GM19395 (cell line): ENCODE data around the gene DENND1A.
"Not testable (repeated sequence)": the region's sequence is repeated elsewhere in the genome, so short reads cannot be mapped to it uniquely, and the experiment has no call there.

Experiments
- ATAC-seq: cut with Tn5 transposase; IDR thresholded peaks from one replicate; pipeline ENCODE4 v1.9.1; 2021; ENCODE audit warnings: mild to moderate bottlenecking, moderate library complexity; ENCODE audit not compliant: unreplicated experiment

DENND1A gene

DNA sequence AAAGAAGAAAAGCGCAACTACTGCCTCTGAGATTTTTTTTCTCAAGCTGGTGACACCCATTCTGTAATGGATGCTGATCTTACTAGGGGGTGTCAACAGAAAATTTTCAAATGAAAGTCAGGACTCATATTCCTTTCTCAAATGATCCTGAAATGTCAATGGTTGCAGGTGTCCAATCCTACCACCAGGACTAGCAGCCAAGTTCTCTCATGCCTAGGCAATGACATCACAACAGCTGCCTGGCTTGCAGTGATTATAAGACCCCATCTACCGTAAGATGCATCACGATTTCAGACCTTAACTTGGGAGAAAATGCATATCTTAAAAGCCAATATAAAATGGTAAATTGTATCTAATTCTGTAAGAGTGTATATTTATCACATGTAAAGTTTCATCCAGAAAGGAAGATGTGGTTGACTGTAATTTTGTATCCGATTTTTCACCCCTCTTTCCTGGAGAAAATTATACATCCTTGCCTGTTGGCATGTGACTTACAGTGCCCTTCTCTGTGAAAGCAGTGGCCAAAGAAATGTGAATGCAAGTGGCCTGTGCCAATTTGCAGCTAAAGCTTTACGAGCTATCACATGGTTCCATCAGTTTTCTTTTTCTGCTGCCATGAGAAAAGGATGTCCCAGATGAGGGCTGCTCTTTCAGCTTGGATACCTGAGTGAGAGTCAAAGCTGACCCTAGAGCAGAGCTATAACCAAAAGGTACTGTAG lies 104.4 kb downstream of the DENND1A start:
- no peak for ATAC-seq

DNA sequence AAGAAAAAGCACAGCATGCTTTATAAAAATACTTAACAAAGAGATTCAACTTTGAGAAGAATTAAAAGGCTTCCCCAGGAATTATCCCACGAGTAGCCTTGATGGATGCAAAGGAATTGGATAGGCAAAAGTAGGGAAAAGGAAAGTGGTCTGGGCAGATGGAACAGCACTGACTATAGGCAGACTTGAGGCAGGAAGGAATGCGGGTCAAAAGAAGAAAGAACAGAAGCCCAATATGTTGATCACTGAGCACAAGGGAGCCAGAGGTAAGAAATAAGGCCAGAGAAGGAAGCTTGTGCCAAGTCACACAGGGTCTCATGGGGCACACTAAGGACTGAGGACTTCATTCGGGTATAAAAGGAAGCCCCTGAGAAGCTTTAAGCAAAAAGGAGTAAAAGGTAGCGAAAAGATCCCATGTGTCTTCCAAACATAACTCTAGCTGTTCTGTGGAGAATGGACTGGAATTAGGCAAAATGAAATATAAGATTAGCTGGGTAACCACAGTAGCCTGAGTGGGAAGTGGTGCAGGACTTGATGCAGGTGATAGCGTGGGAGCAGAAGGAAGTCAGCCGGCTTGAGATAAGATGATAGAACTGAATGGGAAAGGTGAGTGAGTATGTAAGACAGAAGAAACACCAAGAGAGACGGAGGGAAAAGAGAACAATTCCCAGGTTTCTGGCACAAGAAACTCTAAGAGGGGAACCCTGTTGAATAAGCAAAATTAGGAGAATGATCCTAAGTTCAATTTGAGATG lies 106.6 kb downstream of the DENND1A start:
- no peak for ATAC-seq

DNA sequence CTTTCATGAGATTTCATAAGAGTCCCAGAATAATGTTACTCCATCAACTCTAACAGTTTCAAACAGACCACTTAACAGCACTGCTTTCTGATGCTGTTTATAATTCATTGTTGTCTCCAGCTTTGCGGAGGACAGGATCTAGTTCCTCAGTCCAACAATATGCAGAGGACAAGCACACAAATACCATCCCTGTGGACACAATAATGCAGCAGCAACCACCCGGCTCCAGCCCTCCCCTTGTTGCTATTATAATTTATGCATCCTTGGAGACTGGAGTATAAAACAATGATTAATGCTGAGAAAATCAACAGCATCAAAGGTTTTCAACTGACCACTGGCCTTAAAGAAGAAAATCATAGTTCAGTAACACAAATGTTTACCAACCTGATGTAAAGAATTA lies 108.3 kb downstream of the DENND1A start:
- ATAC-seq: no peak

DNA sequence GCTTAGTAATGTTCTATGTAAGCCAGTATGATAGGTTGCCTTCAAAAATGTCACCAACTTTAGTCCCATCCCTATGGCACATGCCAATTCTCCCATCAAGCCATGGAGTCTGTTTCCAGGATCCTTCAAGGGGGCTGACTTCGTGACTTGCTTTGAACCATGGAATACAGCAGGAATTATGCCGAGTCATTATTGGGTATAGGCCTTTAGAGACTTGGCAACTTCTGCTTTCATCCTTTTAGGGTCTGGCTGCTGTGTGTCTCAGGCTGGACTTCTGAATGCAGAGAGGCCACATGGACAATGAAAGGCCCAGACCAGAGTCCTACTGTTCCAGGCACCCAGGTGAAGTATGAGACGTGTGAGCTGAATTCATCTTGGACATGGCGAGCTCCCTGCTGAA lies 109.8 kb downstream of the DENND1A start:
- ATAC-seq: no peak

DNA sequence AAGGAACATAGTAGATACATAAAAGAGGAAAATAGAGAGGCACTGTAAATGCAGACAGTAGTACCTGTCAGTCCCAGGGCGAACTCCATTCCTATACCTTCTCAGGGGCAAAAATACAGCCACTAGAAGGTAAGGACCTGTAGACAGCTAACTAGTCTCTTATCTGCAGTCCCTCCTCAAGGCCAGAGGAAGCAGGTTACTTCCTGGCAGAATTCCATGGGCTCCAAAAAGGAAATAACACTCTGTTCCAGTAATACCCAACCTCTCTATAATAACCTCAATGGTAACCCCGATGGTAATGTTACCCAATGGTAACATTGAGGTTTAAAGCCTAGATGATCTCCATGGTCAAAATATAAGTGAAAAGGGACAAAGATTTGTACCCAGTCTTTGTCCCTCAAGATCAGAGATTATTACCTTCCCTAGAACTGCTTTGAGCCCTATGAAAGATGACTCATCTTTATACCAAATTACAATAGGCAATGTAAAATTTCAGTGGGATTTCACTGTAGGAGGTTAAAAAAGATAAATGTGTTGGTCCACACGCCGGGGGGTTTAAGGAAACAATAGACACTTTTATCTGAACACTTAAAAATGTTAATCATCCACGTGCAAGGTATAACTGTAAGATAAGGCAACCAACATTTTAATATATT lies 113.0 kb downstream of the DENND1A start:
- no peak for ATAC-seq

DNA sequence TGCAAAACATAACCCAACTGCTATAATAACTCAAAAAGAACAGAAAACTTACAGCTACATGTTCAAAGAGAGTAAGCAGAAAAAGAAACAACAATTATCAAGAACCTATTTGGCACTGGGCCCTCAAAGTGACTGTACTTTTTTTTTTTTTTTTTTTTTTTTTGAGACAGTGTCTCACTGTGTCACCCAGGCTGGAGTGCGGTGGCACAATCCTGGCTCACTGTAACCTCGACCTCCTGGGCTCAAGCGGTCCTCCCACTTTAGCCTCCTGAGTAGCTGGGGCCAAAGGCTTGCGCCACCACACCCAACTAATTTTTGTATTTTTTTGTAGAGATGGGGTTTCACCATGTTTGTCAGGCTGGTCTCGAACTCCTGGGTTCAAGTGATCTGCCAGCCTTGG lies 114.1 kb downstream of the DENND1A start:
- not testable (repeated sequence) for ATAC-seq

DNA sequence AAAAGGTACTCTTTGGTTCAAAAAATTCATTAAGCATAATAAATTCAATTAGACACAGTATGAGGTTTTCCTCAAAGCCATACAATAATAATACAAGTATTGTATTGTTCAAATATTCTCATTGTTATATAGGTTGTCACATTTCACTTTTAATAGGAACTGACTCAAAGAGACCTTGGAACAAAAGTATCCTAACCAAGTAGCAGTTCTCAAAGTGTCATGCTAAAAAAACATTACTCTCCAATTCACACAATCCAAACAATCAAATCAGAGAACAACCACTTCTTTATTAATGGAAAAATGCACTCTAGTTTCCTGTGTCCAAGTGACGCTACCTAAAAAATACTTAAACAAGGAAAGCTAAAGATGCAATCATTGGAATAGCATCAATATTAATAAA lies 115.4 kb downstream of the DENND1A start:
- no peak for ATAC-seq

DNA sequence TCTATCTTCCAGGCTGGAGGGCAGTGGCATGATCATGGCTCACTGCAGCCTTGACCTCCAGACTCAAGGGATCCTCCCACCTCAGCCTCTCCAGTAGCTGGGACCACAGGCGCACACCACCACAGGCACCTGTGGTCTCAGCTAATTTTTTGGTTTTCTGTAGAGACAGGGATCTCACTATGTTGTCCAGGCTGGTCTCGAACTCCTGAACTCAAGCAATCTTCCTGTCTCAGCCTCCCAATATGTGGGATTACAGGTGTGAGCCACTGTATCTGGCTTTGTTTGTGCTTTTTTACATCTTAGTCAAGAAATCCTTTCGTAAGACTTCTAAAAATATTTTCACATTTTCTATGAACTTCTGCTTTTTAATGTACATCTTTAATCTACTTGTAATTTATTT lies 116.9 kb downstream of the DENND1A start:
- ATAC-seq: no peak

DNA sequence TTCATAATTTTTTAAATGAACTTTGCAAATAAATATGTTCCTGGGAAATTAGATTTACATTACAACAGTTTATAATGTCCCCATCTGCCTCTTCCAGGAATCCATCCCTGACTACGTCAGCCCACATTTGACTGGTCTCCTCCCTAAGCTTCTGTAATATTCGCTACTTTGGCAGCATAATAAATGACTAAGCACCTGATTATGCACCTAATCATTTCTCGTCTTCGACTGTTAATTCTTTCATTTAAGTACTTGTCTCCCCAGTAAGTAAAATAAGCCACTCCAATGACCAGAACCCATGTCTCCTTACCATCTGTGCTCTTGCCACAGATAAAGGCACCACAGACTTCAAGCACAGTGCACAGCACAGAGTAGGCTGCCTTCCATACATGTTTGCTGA lies 122.7 kb downstream of the DENND1A start:
- ATAC-seq: no peak

DNA sequence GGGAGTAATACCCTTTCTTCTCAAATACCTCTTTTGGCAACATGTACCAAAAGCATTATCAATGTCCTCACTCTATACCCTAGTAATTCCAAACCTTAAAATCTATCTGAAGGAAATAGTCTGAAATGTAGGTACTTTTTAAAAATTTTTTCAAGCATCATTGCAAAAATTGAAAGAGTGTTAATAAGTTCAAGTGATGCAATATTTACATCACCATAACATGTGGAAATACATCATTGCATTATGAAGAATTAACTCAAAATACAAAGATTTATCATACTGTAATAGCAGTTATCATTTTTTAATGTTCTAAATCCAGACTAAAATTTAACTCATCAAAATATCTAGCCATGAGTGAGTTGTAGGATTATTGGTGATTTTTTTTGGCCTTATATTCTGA lies 123.1 kb downstream of the DENND1A start:
- ATAC-seq: no peak

DNA sequence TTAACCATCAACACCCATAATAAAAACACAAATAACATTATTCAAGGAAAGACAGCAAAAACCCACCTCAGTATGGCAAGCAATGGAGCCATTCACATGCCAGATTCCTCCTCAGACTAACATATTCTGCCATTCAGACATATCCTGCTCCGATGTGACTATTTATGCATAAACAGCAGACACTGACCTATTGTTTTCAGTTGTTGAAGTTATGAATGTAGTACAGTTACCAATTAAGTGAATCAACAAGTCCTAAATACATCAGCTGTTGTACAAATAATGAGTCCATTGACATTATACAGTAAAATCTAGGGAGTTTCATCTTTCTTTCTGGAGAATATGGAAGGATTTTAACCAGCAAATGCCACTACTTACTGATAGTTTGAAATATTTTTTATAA lies 131.7 kb downstream of the DENND1A start:
- ATAC-seq: no peak

DNA sequence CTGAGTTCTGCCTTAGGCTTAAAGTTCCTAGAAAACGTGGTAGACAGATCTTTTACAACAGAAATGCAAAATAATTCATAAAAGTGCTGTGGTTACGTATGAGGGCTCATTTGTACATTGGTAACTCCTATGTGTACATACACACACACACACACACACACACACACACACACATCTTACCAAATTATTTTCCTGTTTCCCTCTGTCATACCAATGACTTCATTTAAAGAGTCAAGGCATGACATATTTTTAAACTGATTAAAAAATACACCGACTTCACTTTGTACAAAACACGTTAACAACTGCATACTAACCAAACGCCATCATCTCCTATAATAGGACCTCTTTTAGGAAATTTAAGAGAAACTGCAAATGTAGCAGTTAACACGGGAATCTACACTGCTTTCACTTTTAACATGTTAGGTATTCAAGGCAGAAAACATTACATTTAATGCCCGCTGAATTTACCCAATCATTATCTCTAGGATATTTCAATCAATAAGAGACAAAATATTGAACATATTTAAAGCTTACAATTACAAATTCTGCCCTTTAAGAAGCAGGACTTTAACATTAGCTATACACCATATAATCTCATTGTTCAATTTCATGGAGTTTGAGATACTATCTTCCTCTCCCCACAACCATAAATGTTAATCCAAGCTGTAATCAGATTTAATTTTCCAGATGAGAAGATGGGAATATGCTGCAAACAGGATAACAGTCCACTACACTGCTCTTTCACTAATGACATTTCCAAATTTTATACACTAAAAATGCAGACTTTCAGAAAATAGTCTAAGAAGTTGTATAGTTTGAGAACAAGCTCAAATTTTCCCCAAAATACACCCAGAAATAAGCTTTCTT lies 133.1 kb downstream of the DENND1A start:
- ATAC-seq: no peak

DNA sequence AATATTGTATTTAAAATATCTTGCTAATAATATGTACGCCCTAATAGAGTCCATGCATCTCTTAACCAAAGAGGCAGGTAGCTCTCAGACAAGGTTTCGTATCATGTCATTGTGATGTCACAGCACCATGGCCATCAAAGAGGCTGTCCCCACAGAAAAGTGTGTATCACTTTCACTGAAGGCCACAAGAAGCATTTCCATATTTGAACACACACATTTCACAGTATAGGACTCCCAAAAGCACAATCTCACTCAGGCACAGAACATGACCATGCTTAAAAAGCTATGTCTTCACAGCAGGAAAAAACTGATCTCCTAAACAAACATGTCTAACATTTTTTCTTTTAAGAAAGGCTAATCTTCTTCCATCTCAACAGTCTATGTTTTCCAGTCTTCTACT lies 133.8 kb downstream of the DENND1A start:
- no peak for ATAC-seq

DNA sequence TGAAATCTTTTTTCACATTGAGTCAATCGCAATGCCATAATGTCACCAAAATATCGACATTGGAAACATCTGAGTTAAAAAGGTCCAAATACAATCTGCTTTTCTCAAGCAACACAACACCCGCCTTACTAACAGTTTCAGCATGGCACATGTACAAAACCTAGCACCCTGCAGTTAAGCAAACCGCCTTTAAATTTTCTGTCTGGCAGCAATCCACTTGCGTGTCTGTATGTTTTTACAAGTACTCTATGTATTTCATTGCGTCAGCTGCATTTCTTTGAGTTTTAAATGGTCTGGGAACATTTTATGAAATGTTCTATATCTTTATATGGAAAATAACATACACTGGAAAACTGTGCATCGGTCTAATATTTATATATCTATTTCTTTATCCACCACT lies 134.6 kb downstream of the DENND1A start:
- ATAC-seq: no peak

DNA sequence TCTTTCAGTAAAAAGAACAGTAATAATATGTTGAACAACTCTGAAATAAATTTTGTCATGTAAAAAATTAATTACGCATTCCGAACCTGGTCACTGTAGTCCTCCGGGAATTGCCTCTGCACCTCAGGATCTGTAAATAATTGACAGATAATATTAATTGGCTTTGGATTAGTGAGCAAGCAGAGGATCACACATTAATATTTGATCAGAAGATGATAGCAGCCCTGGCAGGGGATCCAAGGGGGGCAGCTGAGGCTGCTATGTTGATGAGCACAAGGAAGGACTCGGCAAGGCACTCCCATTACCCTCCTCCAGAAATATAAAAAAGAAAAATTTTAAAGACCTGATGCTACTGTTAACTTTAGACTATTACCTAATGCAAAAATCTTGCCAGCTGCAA lies 137.4 kb downstream of the DENND1A start:
- no peak for ATAC-seq

DNA sequence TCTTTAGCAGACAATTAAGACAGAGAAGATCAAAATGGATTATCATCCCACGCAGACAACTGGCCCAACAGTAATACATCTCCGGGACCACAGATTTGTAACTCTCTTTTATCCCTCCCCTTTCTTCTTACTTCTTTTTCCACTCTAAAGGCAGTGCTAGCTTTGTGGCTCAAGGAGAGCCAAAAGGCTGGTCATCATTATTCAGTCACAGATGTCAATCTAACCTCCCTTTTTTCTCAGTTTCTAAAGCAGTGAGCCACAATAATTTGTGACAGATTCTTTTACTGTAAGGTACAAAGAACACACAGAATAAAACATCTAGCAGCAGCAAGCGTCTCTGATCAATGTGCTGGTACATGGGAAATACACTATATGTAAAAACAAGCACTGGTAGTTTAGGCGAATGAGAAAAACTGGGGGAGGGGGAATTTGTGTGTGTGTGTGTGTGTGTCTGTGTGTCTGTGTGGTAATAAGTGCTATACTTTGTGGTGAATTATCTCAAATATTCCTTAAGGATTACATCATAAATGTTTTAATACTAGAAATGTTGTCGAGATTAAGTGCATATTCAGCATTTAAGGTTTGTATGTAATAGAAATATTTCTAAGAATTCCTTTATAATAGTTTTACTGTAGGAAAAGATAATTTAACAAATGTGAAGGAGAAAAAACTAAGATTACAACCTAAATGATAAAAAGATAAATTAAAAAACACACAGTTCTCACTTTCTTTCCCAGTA lies 140.2 kb downstream of the DENND1A start:
- no peak for ATAC-seq

DNA sequence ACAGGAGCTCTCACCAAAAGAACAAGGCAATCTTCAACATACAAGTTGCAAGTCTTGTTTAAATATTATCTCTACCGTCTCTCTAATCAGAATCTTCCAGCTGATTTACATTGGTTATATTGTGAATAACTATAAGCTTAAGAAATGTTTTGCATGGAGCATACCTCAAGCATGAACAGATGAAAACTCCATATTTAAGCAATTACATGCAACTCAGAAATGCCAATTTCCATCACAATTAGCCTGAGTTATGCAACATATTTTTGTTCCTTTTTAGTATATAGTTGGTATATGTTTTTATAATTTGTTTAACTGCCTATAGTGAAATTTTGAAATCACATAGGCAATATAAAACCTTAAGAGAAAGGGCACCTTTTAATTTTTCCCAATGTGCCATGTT lies 142.5 kb downstream of the DENND1A start:
- no peak for ATAC-seq

DNA sequence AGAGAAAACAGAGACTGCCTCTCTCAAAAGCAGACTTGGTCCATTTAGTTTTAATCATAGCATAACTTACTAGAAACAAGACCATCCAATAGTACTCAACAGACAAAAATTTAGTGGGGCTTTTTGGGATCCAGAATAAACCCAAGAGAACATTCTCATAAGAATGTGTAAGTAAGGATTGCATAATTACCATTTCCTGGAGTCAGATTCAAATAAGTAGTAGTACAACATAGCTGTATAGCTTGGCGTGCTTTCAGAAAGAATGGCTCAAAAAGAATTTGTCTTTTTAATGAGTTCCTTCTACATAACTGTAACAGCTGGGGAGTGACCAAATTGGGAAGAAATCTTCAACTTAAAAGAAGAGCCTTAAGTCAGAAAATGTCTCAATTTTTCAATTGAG lies 145.4 kb downstream of the DENND1A start:
- ATAC-seq: no peak

DNA sequence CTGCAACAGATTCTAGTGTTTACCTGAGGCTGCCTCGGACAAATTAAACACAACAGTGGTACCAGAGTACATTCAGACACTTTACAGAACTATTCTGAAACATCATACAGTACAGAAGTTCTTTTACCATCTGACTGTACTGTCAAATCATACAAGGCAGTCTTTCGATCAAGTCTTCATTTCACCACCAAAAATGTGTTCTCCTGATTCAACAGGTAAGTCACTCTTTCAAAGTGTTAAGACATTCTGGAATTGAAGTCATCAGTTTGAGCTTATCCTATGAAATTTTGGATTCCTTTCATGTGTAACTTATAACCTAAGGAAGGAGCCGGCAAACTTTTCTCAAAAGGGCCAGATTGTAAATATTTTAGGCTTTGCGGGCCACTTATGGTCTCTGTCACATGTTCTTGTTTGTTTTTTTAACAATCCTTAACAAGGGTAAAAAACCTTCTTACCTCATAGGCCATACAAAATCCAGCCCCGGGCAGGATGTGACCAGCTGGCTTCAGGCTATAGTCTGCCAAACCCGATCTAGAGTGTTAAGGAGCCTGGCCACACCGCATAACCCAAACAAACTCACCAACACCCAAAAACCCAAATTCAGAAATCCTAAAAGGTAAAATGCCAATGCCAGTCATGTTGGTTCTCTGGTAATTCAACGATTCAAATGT lies 151.6 kb downstream of the DENND1A start:
- no peak for ATAC-seq
